T-cell (primary cell): ENCODE data around the gene CDC23. TPM values are rescaled to one million over a fixed set of nuclear protein-coding genes. Genes with fewer than 3 reads are reported as not detected.
"Not testable (repeated sequence)": the region's sequence is repeated elsewhere in the genome, so short reads cannot be mapped to it uniquely, and the experiment has no call there.

Experiments used
- ATAC-seq, 4 experiments: fragments of 200-7000 bp in 3 of 4; fragments of 150-1000 bp in 1 of 4; cut with Tn5 transposase; replicated peaks in 1 of 4; 1 replicate in 3 of 4; 2 replicates in 1 of 4; pipeline ENCODE4 v1.10.0; 2021; ENCODE audit warnings: moderate library complexity in 3 of 4, mild to moderate bottlenecking in 2 of 4, moderate number of reproducible peaks in 1 of 4
- CTCF ChIA-PET, 2 donors: fragments of 300-600 bp; sonication (Branson Sonifier 250); formaldehyde crosslinking; loops; one replicate each; lab custom pipeline; 2022; ENCODE audit warnings: antibody characterized with exemption in 2 of 2; lab: Charles Lee
- POLR2A ChIA-PET, 2 donors: fragments of 300-600 bp; sonication (Branson Sonifier 250); formaldehyde crosslinking; loops; one replicate each; lab custom pipeline; 2022; ENCODE audit warnings: antibody characterized with exemption in 2 of 2; lab: Charles Lee
- DNase-seq, 35 experiments: peaks; one replicate each; pipeline versions ENCODE4 v3.0.0 to v3.0.0-alpha.2; 2013 to 2023
- H3K27ac ChIP-seq: one replicate; pipeline ENCODE4 v1.5.1; 2013; ENCODE audit warnings: low read length
- H3K27me3 ChIP-seq, 2 experiments: replicated peaks in 1 of 2; 1 replicate in 1 of 2; 2 replicates in 1 of 2; pipeline versions ENCODE4 v1.6.1 to v1.7.0; 2013; ENCODE audit warnings: low read length in 1 of 2, mixed read lengths in 1 of 2; ENCODE audit not compliant: control insufficient read depth in 2 of 2, insufficient read depth in 2 of 2; ENCODE audit errors: extremely low read depth in 1 of 2
- H3K36me3 ChIP-seq, 2 donors: 1 replicate in 1 of 2; 2 replicates in 1 of 2; pipeline versions ENCODE4 v1.6.1 to v1.7.0; 2013; ENCODE audit warnings: low read length in 1 of 2; ENCODE audit not compliant: control insufficient read depth in 2 of 2, insufficient read depth in 1 of 2; ENCODE audit errors: extremely low read depth in 1 of 2
- H3K4me1 ChIP-seq, 2 experiments: 1 replicate in 1 of 2; 2 replicates in 1 of 2; pipeline versions ENCODE4 v1.6.1 to v1.7.0; 2013; ENCODE audit warnings: low read length in 2 of 2, mixed read lengths in 1 of 2; ENCODE audit not compliant: insufficient read depth in 2 of 2, control insufficient read depth in 1 of 2; ENCODE audit errors: extremely low read depth in 1 of 2
- H3K4me3 ChIP-seq, 2 donors: 1 replicate in 1 of 2; 2 replicates in 1 of 2; pipeline versions ENCODE4 v1.5.1 to v1.7.0; 2013; ENCODE audit warnings: mild to moderate bottlenecking in 2 of 2, low read length in 1 of 2, moderate library complexity in 1 of 2; ENCODE audit not compliant: control insufficient read depth in 1 of 2; ENCODE audit errors: extremely low read depth in 1 of 2
- H3K9me3 ChIP-seq: 2 replicates; pipeline ENCODE4 v1.7.0; 2013
- H3K27ac Mint-ChIP-seq, 2 donors: one replicate each; pipeline ENCODE4 v1.8.0; 2020 to 2021; ENCODE audit warnings: mild to moderate bottlenecking in 2 of 2, mixed read lengths in 2 of 2
- H3K27me3 Mint-ChIP-seq, 2 donors: one replicate each; pipeline ENCODE4 v1.8.0; 2021 to 2022; ENCODE audit warnings: mixed read lengths in 2 of 2
- H3K36me3 Mint-ChIP-seq: one replicate; pipeline ENCODE4 v1.8.0; 2021; ENCODE audit warnings: mixed read lengths
- H3K4me1 Mint-ChIP-seq, 3 donors: one replicate each; pipeline ENCODE4 v1.8.0; 2020 to 2022; ENCODE audit warnings: mixed read lengths in 3 of 3, mild to moderate bottlenecking in 1 of 3
- H3K4me3 Mint-ChIP-seq, 3 donors: one replicate each; pipeline ENCODE4 v1.8.0; 2020 to 2022; ENCODE audit warnings: mild to moderate bottlenecking in 3 of 3, mixed read lengths in 3 of 3, moderate library complexity in 3 of 3
- H3K9me3 Mint-ChIP-seq, 3 donors: one replicate each; pipeline ENCODE4 v1.8.0; 2020 to 2022; ENCODE audit warnings: mixed read lengths in 3 of 3
- WGBS: methylation state at CpG from one replicate; pipeline ENCODE4 v1.1.5; 2013; ENCODE audit warnings: missing lambda C conversion rate; ENCODE audit not compliant: insufficient coverage; 5-methylcytosine and 5-hydroxymethylcytosine counted together
- total RNA-seq, 35 experiments: library from RNA in 6 of 35; stranded (reverse) in 6 of 35; fragments of 120-200 nt in 1 of 35; gene quantifications; one replicate each; pipeline versions ENCODE4 v1.2.1 to v1.2.4 and lab custom pipeline; 2013 to 2026

The CDC23 gene
- total RNA-seq, 5 donors from 2014 or later (not counting 1 experiment from before 2014, with no cell fraction given) = 14.8 to 31.0 (median 23.8) TPM

GRCh38 chr5:138149530-138149929, 63.6 kb downstream of the CDC23 start:
- Histone ChIP-seq H3K27ac (no peak overlapping the region), H3K4me3 (no peak overlapping the region), H3K36me3 (no peaks in the 10 kb centered on the region), H3K9me3 (no peaks in the 10 kb centered on the region), H3K4me1 (no peaks in the 10 kb centered on the region), H3K27me3 (no peaks in the 10 kb centered on the region)
- no peaks in the 10 kb centered on the region for H3K27me3 Mint-ChIP-seq
- ChIA-PET CTCF (no interaction called here), POLR2A (no interaction called here)
- no peak for DNase-seq
- H3K4me1 Mint-ChIP-seq = no peaks in the 10 kb centered on the region
- WGBS = no CpG with 5 or more reads among the region's 3 CpGs
- no peaks in the 10 kb centered on the region for H3K36me3 Mint-ChIP-seq
- H3K9me3 Mint-ChIP-seq = no peaks in the 10 kb centered on the region
- H3K27ac Mint-ChIP-seq = no peak overlapping the region
- H3K4me3 Mint-ChIP-seq = no peak overlapping the region
- no peak for ATAC-seq

- Mint-ChIP-seq H3K27ac (no peak overlapping the region), H3K9me3 (no peaks in the 10 kb centered on the region), H3K4me1 (no peaks in the 10 kb centered on the region), H3K36me3 (no peaks in the 10 kb centered on the region), H3K4me3 (no peak overlapping the region), H3K27me3 (no peaks in the 10 kb centered on the region)
- H3K27me3 ChIP-seq = no peaks in the 10 kb centered on the region
- H3K36me3 ChIP-seq = no peaks in the 10 kb centered on the region
- H3K4me3 ChIP-seq = no peak overlapping the region
- no peak for DNase-seq
- H3K27ac ChIP-seq = no peak overlapping the region
- ChIA-PET POLR2A (no interaction called here), CTCF (interaction anchor here in 1 of 2 donors (0.6 kb wide), 1 partner anchor 37 kb away, joined by 3 read pairs; no protein-coding TSS in a partner anchor)
- no peaks in the 10 kb centered on the region for H3K9me3 ChIP-seq
- no peaks in the 10 kb centered on the region for H3K4me1 ChIP-seq
- no peak for ATAC-seq
- whole genome bisulfite sequencing = no CpG with 5 or more reads among the region's 1 CpG
Observed at GRCh38 chr5:138148811-138149210, 64.3 kb downstream of the CDC23 start.

DNA sequence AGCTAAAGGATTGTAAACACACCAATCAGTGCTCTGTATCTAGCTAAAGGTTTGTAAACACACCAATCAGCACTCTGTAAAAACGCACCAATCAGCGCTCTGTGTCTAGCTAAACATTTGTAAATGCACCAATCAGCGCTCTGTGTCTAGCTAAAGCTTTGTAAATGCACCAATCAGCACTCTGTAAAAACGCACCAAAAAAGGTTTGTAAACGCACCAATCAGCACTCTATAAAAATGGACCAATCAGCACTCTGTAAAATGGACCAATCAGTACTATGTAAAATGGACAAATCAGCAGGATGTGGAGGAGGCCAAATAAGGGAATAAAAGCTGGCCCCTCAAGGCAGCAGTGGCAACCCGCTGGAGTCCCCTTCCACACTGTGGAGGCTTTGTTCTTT, 69.5 kb downstream of the CDC23 start:
- H3K27ac ChIP-seq, H3K36me3 Mint-ChIP-seq, H3K27me3 Mint-ChIP-seq, H3K9me3 Mint-ChIP-seq, ATAC-seq, H3K4me1 Mint-ChIP-seq, POLR2A ChIA-PET, H3K4me3 ChIP-seq, H3K4me1 ChIP-seq, DNase-seq, H3K27me3 ChIP-seq, H3K36me3 ChIP-seq, H3K27ac Mint-ChIP-seq, H3K9me3 ChIP-seq, H3K4me3 Mint-ChIP-seq: not testable (repeated sequence)
- WGBS = 100% methylated on average over 1 of the region's 6 CpGs
- CTCF ChIA-PET = interaction anchor here (0.6 to 0.9 kb wide), 2 partner anchors 66 to 138 kb away, joined by 3 read pairs; no protein-coding TSS in a partner anchor

DNA sequence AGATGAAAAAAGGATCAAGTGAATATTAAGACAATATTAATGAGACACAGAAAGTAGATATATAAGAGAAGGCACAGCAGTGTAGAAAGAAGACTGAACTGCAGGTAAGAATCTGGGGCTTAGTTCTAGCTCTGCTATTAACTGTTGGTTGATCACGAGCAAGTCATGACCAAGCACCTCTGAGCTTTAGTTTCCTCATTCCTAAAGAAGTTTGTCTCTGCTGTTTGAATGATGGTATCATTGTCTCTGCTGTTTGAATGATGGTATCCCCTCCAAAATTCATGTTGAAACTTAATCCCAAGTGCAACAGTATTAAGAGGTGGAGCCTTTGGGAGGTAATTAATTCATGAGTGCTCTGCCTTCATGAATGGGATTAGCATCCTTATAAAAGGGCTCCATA, 71.4 kb downstream of the CDC23 start:
- WGBS = no CpG with 5 or more reads among the region's 1 CpG
- H3K4me3 Mint-ChIP-seq = no peak overlapping the region
- H3K36me3 ChIP-seq = no peaks in the 10 kb centered on the region
- H3K9me3 ChIP-seq = no peaks in the 10 kb centered on the region
- no peaks in the 10 kb centered on the region for H3K4me1 Mint-ChIP-seq
- H3K36me3 Mint-ChIP-seq = no peaks in the 10 kb centered on the region
- peaks cover 6 to 7% of the 10 kb centered on the region in 2 donors for H3K27me3 Mint-ChIP-seq
- no peaks in the 10 kb centered on the region for H3K9me3 Mint-ChIP-seq
- ATAC-seq (no peak), DNase-seq (no peak)
- POLR2A ChIA-PET = no interaction called here
- no peak overlapping the region for H3K27ac ChIP-seq
- CTCF ChIA-PET = interaction anchor here in 1 of 2 donors (0.6 kb wide), 1 partner anchor 201 kb away, joined by 3 read pairs; no protein-coding TSS in a partner anchor
- H3K4me3 ChIP-seq = no peak overlapping the region
- H3K4me1 ChIP-seq = peaks cover 0 to 3% of the 10 kb centered on the region in 2 experiments
- H3K27ac Mint-ChIP-seq = no peak overlapping the region
- peaks cover 4 to 9% of the 10 kb centered on the region in 2 experiments for H3K27me3 ChIP-seq

DNA sequence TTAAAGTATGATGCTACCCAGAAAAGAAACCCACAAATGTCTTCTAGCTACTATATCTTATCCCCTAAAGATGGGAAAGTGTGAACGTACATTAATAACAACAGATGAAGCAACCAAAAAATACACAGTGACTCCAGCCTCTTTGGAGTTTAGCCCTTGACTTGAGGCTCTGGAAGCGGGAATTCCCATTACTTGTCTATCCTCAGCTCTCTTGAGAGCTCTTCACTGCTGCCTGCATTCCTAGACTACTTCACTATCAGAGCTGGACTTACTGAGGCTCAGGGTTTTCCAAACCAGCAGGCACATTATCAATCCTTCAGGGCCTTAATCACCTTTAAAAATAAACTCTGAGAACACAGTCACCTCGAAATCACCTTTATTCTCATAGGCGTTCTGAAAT, 72.9 kb downstream of the CDC23 start:
- Mint-ChIP-seq H3K27me3 (peaks cover 11 to 16% of the 10 kb centered on the region in 2 donors), H3K27ac (no peak overlapping the region), H3K4me3 (no peak overlapping the region), H3K36me3 (no peaks in the 10 kb centered on the region), H3K4me1 (no peaks in the 10 kb centered on the region), H3K9me3 (no peaks in the 10 kb centered on the region)
- H3K4me1 ChIP-seq = peaks cover 0 to 3% of the 10 kb centered on the region in 2 experiments
- H3K36me3 ChIP-seq = no peaks in the 10 kb centered on the region
- H3K9me3 ChIP-seq = no peaks in the 10 kb centered on the region
- peaks cover 4 to 9% of the 10 kb centered on the region in 2 experiments for H3K27me3 ChIP-seq
- DNase-seq (no peak), ATAC-seq (no peak)
- 75% methylated on average over 3 of the region's 4 CpGs for WGBS
- no peak overlapping the region for H3K27ac ChIP-seq
- POLR2A ChIA-PET = no interaction called here
- H3K4me3 ChIP-seq = no peak overlapping the region
- CTCF ChIA-PET = interaction anchor here in 1 of 2 donors (0.7 kb wide), 1 partner anchor 299 kb away, joined by 3 read pairs; no protein-coding TSS in a partner anchor

DNA sequence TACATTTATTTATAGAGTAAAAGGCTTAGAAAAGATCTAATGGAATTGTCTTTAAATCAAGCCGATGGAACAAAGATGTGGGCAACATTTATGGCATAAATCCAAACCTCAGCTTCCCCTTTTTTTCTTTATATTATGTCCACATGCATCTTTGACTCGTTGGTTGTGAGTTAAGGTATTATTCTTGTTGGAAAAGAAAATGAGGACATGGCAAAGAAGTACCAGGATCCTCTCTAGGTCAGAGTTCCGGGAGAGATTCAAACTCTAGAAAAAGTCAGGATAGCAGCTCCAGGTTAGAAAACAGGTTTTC, 73.4 kb downstream of the CDC23 start:
- Mint-ChIP-seq H3K36me3 (no peaks in the 10 kb centered on the region), H3K4me3 (no peak overlapping the region), H3K4me1 (no peaks in the 10 kb centered on the region), H3K9me3 (no peaks in the 10 kb centered on the region), H3K27ac (no peak overlapping the region), H3K27me3 (peaks cover 11 to 16% of the 10 kb centered on the region in 2 donors)
- Histone ChIP-seq H3K4me1 (peaks cover 0 to 3% of the 10 kb centered on the region in 2 experiments), H3K27me3 (peaks cover 4 to 9% of the 10 kb centered on the region in 2 experiments), H3K27ac (no peak overlapping the region), H3K36me3 (no peaks in the 10 kb centered on the region), H3K4me3 (no peak overlapping the region), H3K9me3 (no peaks in the 10 kb centered on the region)
- no peak for DNase-seq
- ATAC-seq = no peak
- POLR2A ChIA-PET = no interaction called here
- WGBS = 100% methylated on average over 1 of the region's 3 CpGs
- CTCF ChIA-PET = interaction anchor here in 1 of 2 donors (0.7 kb wide), 1 partner anchor 298 kb away, joined by 3 read pairs; no protein-coding TSS in a partner anchor
